Inferior parietal cortex (tissue), 1 donor: ENCODE results near the gene UBLCP1.

Source experiments
- DNase-seq: peaks from one replicate; pipeline ENCODE4 v3.0.0-alpha.2; 2016; ENCODE audit errors: extremely low spot score

The UBLCP1 gene

DNA sequence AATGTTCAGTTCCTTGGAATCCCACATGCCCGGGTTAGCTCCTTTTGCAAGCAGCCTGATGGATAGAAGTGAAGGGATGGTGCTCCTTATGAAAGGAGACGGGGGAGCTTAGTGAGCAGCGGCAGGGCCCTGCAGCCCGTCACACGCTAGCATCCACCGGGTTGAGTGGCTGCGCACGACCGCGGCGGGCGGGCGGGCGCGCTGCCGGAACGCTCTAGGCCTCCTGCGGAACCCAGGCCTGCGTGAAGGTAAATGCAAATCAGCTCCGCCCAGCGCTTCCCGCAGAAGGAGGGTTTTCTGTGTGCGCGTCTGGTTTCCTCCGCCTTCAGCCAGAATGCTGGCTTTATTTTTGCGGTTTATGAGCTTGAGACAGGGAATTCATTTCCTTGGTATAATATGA lies 47.4 kb downstream of the UBLCP1 start:
- DNase-seq: no peak

DNA sequence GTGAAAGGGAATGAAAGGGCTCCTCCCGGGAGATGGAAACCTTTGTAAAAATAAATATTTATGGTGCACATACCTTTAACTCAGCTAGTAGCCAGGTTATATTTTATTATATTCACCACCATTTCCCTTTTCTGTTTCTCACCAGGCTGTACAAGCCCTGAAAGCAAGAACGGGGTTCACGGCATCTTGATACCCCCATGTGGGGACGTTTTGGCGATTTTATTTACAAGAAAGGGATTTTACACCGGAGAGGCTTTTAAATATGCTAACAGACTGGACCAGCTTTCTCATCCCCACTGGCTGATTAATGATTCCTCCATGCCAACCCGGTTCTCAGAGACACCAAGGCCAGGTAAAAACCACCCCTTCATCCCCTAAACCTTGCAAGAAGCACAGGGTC lies 48.0 kb downstream of the UBLCP1 start:
- DNase-seq: no peak

DNA sequence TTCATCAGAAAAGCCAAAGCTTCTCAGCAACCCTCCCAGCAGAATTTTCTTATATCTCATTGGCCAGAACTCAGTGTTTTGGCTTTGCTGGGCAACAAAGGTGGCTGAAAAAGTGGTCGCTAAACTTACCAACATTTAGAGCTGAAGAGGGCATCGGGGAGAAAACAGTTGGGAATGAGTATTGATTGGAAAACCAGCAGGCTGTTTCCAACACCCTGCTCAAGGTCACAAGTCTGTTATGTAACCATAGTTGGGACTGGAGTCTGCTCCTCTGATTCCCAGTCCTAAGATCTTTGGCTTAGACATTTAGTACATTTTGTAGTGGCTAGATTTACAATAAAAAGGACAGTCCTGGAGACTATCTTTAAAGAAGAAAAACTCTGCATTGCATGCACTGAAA lies 50.1 kb downstream of the UBLCP1 start:
- no peak for DNase-seq

DNA sequence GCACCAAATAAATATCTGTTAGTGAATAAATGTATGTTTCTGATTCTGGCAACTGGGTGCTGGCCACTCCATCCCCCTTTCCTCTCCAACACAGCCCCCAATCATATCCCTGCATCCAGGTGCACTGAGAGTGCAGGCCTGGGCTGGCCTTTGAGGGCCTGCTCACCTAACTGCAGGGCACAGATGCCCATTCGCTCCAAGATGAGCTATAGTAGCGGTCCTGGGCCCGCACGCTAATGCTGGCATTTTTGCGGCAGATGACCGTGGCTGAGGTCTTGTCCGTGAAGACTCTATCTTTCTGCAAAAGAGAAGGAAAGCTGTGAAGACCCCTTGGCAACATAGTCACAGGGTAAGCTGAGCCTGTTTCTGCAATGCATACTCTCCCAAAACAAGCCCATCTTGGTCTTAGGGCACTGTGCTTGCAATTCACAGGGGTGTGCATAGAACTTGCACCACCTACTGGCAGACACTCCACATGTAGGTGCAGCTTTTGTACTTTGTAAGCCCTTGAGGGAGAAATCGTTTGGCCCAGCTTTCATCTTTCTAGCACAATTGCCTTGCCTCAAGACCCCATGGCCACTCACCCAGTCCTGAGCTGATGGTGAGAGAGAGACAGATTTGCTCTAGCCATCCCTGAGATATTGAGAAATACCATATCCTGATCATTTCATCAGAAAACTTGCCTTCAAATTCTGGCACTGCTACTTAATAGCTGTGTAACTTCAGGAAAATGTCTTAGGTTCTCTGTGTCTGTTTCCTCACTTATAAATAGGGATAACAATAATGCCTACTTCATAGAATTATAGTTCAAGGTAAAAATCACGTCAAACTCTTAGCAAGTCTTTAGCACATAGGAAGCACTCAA lies 53.7 kb downstream of the UBLCP1 start:
- DNase-seq: no peak

DNA sequence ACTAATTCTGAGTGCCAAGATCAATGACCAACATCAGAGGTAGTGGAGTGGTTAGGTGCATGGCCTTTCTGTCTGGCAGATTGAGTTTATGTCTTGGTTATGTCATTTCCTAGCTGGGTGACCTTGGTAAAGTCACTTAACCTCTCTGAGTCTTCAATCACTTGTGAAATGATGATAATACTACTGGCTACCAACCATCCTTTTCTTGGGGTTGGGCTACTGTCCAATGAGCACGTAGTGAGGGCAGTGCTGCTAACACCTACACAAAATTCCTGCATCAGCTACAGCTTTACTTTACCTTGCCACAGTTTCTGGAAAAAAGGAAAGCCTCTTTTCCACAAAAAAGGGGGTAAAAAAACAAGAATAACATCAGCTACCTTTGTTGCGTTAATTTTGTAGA lies 54.8 kb downstream of the UBLCP1 start:
- DNase-seq: no peak

DNA sequence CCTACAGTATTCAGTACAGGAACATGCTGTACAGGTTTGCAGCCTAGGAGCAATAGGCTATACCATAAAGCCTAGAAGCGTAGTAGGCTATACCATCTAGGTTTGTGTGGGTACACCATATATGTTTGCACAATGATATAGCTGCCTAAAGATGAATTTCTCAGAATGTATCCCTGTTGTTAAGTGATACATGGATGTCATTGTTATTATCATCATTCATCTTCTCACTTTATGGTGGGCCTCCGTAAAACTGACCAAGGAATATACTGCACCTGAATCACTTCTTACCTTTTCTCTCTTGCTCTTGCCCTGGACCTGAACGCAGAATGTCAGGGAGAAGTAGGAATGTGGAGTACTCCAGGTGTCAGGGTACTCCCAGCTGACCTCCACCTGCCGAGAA lies 55.4 kb downstream of the UBLCP1 start:
- no peak for DNase-seq

DNA sequence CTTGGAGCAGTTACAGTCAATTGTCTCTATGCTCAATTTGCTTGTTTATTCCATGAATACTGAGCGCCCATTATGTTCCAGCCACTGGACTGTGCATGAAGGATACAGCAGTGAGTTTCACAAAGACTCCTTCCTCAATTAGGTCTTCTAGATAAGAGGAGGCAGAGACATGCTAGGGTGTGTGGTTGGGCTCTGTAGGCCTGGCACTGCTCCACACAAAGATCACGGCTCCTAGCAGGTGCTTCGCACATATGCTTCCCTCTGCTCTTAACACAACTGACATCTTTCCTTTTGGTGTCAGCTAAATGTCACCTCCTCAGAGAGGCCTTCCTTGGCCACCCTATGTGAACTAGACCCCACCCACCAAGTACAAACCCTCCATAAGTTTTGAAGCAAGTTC lies 56.3 kb downstream of the UBLCP1 start:
- no peak for DNase-seq

DNA sequence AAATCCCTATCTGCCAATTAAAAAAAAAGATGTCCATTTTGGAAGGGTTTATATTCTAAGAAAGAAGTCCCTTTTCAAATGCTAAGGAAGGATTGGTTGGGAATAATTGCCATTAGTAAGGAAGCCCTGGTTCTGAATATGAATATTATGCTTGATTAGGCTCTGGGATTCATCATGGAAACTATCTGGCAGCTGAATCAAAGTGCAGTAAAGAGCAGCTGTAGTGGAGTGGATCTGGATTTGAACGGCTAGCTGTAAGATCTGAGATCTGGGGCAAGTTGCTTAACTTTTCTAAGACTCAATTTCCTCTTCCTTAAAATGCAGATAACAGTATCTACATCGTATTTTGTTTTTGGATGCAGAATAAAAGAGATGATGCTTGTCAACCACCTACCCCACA lies 56.7 kb downstream of the UBLCP1 start:
- no peak for DNase-seq

DNA sequence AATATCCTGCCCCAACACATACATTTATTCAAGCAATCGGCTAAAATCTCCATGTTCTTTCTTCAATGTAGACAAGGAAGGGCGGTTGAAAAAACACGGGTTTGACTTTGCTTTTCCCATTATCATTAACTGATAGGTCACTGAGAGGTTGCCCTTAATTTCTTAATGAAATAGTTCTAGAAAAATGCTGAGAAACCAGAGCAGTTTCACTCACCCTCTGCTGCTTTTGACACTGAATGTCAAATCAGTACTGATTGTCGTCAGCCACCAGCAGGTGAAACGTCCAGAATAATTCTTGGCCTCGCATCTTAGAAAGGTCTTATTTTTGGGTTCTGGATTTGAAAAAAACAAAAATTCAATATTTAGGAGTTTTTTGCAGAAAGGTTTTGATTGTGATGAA lies 59.1 kb downstream of the UBLCP1 start:
- no peak for DNase-seq

DNA sequence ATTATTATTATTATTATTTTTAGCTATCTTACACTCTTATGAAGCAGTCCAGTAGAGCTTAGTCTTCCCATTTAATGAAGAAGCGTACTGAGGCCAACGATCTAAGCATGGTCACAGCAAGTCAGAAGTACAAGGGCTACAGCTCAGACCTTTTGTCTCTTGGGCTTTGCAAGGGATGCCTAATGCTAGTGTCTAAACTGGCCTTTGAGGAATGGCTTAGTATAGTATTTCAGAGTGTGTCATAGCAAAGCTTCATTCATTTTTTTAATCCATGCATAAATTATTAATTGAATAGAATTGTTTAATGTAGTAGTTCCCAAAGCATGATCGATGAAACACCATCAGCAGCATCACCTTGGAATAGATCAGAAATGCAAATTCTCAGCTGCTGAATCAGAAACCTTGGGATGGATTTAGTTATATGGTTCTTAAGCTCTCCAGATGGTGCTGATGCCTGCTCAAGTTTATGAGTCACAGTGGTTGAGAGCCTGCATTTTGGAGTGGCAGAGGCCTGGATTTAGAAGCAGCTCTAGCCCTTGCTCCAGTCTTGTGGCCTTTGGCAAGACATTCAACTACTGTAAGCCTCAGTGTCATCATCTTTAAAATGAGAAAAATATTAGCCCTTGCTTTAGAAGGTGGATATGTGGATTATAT lies 61.1 kb downstream of the UBLCP1 start:
- no peak for DNase-seq

DNA sequence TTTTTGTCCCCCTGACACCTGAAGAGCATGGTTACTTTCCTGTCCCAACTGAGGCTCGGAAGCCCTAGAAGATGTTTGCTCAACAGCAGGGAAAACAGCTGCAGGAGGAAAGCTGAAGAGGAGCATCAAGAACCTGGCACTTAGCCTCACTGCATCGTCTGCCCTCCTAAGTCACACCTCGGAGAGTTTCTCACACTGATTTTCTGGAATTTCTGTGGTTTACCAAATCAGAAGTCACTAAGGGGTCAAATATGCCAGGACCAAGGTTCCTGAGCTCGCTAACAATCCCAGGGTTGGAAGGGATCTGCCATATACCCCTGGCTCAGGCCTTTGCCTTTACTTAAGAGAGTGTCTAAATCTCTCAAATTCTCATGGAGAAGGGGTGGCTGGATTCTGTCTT lies 61.9 kb downstream of the UBLCP1 start:
- no peak for DNase-seq

DNA sequence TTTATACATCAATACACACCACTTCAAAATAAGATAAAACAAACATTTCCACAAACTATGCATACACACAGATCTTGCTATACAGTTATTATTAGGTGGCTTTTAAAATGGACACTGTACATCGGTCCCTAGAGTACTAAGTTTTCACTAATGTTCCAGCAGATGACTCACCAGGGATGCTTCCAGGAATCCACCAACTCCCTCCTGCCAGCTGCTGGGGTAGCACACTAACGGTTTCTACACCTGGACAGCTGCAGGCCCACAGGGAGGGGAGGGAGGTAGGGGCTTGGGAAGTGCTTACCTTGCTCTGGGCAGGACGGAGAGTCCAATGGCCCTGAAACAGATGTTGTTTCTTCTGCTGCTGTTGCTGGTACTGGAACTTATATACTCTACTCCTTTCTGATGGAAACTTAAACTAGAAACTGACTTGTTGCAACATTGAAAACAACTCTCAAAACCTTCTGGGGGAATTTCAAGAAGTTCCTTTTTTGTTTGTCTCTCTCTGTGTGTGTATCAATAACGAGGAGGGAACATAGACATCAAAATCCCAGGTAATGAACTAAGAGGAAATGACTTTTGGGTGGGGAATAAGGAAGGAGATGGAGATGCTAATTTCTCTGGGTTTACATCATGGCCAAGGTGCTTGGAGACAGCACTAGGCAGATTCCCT lies 67.2 kb downstream of the UBLCP1 start, which contains the start of gene IL12B:
IL12B (minus strand) TSS at position 357 of the 670 bp plus-strand sequence. CDS start 3,705 bp downstream, outside the sequence.
- DNase-seq: no peak

DNA sequence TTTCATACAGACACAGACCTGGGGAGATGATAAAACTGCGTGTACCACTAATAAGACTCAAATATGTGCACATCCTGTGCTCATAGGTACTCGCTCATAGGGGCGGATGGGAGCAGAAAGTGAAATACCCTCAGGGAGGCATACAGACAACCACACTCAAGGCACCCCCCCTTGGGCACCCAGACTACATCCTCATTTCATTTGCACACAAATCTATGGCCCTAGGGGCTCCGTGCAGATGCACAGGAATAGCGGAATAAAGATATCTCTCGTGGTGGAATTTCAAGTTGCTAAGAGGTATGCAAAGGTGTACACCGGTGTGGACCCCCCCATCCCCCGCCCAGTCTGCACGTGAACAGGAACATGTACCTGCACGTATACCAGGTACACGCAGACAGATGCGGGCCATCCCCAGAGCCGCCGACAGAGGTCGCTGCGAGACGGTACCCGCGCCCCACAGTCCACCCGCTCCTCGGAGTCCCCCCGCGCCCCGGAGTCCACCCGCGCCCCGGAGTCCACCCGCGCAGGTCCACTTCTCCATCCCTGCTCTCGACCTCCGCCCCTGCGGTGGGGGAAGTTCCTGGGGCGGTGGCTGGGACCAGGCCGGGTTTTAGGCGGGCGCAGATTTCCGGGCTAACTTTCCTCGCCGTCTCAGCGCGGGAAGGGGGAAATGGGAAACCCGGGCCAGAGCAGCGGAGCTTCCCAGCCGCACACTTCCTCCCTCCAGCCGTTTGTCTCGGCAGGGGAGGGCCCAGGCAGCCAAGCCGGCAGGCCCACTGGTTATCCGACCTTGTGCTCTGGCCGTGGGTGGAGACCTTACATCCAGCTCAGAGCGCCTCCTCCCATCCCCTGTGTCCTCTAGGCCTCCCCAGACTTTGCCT lies 68.2 kb downstream of the UBLCP1 start:
- DNase-seq: no peak

DNA sequence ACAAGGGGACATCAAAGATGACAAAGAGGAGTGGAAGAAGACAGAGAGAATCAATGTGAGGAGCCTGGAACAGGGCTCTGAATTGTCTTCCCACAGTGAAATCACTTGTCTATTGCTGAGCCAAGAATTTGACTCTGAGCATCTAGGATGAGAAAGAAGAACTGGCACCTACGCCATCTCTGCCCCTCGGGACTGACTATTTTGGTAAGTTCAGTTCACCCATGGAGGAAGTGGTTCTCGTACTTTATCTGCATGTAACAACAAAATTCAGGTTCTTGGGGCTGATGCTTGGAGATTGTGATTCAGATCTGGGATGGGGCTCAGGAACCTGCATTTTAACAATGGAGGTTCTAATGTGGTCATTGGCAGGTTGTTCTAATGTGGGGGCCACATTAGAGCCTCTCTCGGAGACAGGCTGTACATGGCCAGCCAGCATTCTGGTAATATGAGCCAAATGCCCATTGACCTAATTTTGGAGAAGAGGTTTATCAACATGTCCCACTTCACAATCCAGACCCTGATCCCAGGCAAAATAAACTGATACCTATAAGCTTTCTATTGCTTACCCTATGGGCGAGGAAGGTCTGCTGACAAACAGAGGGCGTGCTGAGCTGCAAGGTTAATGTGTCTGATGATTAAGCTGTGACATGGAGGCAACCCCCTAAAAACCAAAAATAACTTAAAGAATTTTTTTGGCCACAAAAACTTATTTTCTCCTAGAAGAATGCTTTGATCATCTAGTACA lies 69.9 kb downstream of the UBLCP1 start:
- DNase-seq: no peak

DNA sequence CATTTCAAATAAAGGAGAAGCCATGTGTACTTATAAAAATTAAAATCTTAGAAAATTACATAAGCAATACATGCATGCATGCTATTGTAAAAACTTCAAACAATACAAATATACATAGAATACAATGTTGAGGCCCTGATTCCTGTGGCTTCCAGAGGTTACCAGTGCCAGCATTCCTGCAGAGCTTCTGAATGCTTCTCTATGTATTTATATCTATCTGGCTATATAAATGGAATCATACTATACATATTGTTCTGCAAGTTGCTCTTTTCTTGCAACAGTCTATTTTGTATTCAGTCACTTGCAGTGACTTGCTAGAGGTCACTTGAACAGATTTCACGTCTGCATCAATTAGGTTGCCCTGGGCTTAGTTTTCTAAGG lies 70.4 kb downstream of the UBLCP1 start:
- DNase-seq: no peak
